Measurements from ENCODE around the gene ABCE1. TPM values are rescaled to one million over a fixed set of nuclear protein-coding genes. Genes with fewer than 3 reads are reported as not detected.

The ABCE1 gene
- total and polyA plus RNA-seq, 2 donors (not counting 3 experiments of a cell fraction or from before 2014, with no cell fraction given) = 38.4 to 114 TPM

DNA sequence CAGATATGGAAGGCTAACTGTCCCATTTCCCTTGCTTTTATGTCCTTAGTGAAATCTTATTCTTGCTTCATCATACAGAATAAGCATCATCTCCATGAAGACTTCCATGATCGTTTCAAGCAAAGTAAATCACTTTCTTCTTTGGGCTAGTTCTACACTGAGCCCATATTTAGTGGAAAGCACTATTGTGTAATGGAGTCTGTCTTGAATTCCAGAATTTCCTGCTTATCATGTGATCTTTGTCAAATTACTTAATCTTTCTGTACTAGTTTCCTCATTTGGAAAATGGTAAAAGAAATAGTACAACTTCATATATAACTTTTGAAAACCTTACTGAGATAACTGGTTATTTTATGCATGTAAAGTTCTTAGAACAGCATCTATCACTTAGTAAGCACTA lies 7.7 kb upstream of the ABCE1 start:
- Histone ChIP-seq H3K9me3 (replicated peaks; ENCODE audit: control insufficient read depth, insufficient read depth, low read length) (no peaks in the 10 kb centered on the region), H2AFZ (ENCODE audit: low read depth, low read length) (no peak overlapping the region), H3K27me3 (ENCODE audit: control insufficient read depth in 2 of 2, insufficient read depth in 2 of 2, low read length in 2 of 2) (no peaks in the 10 kb centered on the region), H3K4me3 (replicated peaks in 1 of 3; ENCODE audit: insufficient read depth in 1 of 3, low read depth in 1 of 3, low read length in 3 of 3) (no peak overlapping the region), H3K36me3 (ENCODE audit: control insufficient read depth in 2 of 2, extremely low read depth in 1 of 2, insufficient read depth in 2 of 2, low read length in 2 of 2) (peaks cover 10 to 13% of the 10 kb centered on the region in 2 experiments), H3K4me1 (ENCODE audit: control insufficient read depth, extremely low read depth, insufficient read depth, low read length) (peaks cover 7% of the 10 kb centered on the region), H3K9ac (replicated peaks; ENCODE audit: extremely low read depth, insufficient read depth, low read length) (no peak overlapping the region), H3K9me1 (replicated peaks; ENCODE audit: control insufficient read depth, extremely low read depth, insufficient read depth, low read length) (no peaks in the 10 kb centered on the region), H4K20me1 (replicated peaks; ENCODE audit: control insufficient read depth, extremely low read depth, insufficient read depth, low read length) (peaks cover 2% of the 10 kb centered on the region), H3K79me2 (ENCODE audit: control insufficient read depth, insufficient read depth, low read length) (peaks cover 58% of the 10 kb centered on the region), H3K4me2 (ENCODE audit: insufficient read depth, low read length) (no peak overlapping the region), H3K27ac (ENCODE audit: insufficient read depth, low read depth, low read length) (no peak overlapping the region)
- no TSS peak for BruUV-seq (replicated peaks)
- intact Hi-C loops (cut with micrococcal nuclease) (no loop called here), dilution Hi-C loops (cut with MboI; ENCODE audit: extremely low pct_ligation_motif_present, low sequenced_read_pairs) (no loop called here)
- FAIRE-seq (no peak), DNase-seq (ENCODE audit: low read depth, low spot score) (no peak)
- TF ChIP-seq FOS (IDR thresholded peaks at IDR 0.05; ENCODE audit: borderline replicate concordance, insufficient read depth, low read length) = no peak
- no peak for TF ChIP-seq EZH2 (IDR thresholded peaks at IDR 0.05; ENCODE audit: borderline replicate concordance, low read depth, low read length, severe bottlenecking)
- no peak for TF ChIP-seq POLR2A (IDR thresholded peaks at IDR 0.05; ENCODE audit: low read depth, low read length)
- TF ChIP-seq MYC (IDR thresholded peaks at IDR 0.05; ENCODE audit: low read depth, low read length) = no peak
- TF ChIP-seq, protein P1, sequence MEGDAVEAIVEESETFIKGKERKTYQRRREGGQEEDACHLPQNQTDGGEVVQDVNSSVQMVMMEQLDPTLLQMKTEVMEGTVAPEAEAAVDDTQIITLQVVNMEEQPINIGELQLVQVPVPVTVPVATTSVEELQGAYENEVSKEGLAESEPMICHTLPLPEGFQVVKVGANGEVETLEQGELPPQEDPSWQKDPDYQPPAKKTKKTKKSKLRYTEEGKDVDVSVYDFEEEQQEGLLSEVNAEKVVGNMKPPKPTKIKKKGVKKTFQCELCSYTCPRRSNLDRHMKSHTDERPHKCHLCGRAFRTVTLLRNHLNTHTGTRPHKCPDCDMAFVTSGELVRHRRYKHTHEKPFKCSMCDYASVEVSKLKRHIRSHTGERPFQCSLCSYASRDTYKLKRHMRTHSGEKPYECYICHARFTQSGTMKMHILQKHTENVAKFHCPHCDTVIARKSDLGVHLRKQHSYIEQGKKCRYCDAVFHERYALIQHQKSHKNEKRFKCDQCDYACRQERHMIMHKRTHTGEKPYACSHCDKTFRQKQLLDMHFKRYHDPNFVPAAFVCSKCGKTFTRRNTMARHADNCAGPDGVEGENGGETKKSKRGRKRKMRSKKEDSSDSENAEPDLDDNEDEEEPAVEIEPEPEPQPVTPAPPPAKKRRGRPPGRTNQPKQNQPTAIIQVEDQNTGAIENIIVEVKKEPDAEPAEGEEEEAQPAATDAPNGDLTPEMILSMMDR (IDR thresholded peaks at IDR 0.05; ENCODE audit: extremely low read depth in 1 of 2, insufficient read depth in 1 of 2, low read depth in 1 of 2, low read length in 2 of 2) = no peak
- no peak for TF ChIP-seq GATA2 (IDR thresholded peaks at IDR 0.05; ENCODE audit: insufficient read depth, insufficient read length, low read depth, low read length)
- TF ChIP-seq, protein P2, sequence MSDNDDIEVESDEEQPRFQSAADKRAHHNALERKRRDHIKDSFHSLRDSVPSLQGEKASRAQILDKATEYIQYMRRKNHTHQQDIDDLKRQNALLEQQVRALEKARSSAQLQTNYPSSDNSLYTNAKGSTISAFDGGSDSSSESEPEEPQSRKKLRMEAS (IDR thresholded peaks at IDR 0.05; ENCODE audit: insufficient read depth, insufficient read length) = no peak
- TF ChIP-seq POLR2AphosphoS5 (IDR thresholded peaks at IDR 0.05; ENCODE audit: insufficient read depth, low read depth, low read length) = no peak
- TF ChIP-seq JUN (IDR thresholded peaks at IDR 0.05; ENCODE audit: borderline replicate concordance, insufficient read depth, insufficient read length, low read depth) = no peak
- ChIA-PET CTCF (no interaction called here), POLR2A (no interaction called here)
